Ishikawa (cell line): ENCODE results near the gene LONP2.

Experiments
- CEBPB ChIP-seq: IDR thresholded peaks from 2 replicates; pipeline ENCODE4 v1.6.1; 2012
- CREB1 ChIP-seq: IDR thresholded peaks from 2 replicates; pipeline ENCODE4 v1.6.1; 2012; ENCODE audit warnings: low read depth
- EGR1 ChIP-seq: IDR thresholded peaks from 2 replicates; pipeline ENCODE4 v1.6.1; 2012
- EP300 ChIP-seq: IDR thresholded peaks from 2 replicates; pipeline ENCODE4 v1.6.1; 2012; ENCODE audit warnings: borderline replicate concordance
- MAX ChIP-seq: IDR thresholded peaks from 2 replicates; pipeline ENCODE4 v1.6.1; 2012
- NFIC ChIP-seq: IDR thresholded peaks from 2 replicates; pipeline ENCODE4 v1.6.1; 2012
- RAD21 ChIP-seq: IDR thresholded peaks from 2 replicates; pipeline ENCODE4 v1.6.1; 2012; ENCODE audit warnings: low read depth
- REST ChIP-seq: IDR thresholded peaks from 2 replicates; pipeline ENCODE4 v1.6.1; 2012; ENCODE audit warnings: low read depth, mild to moderate bottlenecking
- TCF12 ChIP-seq: IDR thresholded peaks from 2 replicates; pipeline ENCODE4 v1.6.1; 2012; ENCODE audit warnings: low read depth
- TEAD4 ChIP-seq: IDR thresholded peaks from 2 replicates; pipeline ENCODE4 v1.6.1; 2012
- USF1 ChIP-seq: IDR thresholded peaks from 2 replicates; pipeline ENCODE4 v1.6.1; 2012
- YY1 ChIP-seq: IDR thresholded peaks from 2 replicates; pipeline ENCODE4 v1.6.1; 2012; ENCODE audit warnings: low read depth

- TF ChIP-seq CREB1: no peak
- no peak for TF ChIP-seq EP300
- TF ChIP-seq RAD21: no peak
- TF ChIP-seq NFIC: no peak
- TF ChIP-seq CEBPB: no peak
- TF ChIP-seq MAX: no peak
- TF ChIP-seq YY1: no peak
- TF ChIP-seq REST: no peak
- TF ChIP-seq TCF12: no peak
- no peak for TF ChIP-seq USF1
- TF ChIP-seq EGR1: no peak
- no peak for TF ChIP-seq TEAD4
Observed at GRCh38 chr16:48367441-48368049, 123.4 kb downstream of the LONP2 start.
